HEK293 (cell line): ENCODE data around the gene SEPTIN12.
A peak's percentile ranks its signal among the peaks of the same experiment; 100 is the strongest.

Experiments
- CTCF ChIA-PET: fragments of 350-600 bp; formaldehyde crosslinking; extraction: SDS; loops from one replicate; lab custom pipeline; 2021; ENCODE audit warnings: antibody characterized with exemption; lab: Yijun Ruan, JAX
- POLR2A ChIA-PET: fragments of 300-600 bp; formaldehyde crosslinking; extraction: SDS; loops from one replicate; lab custom pipeline; 2020; ENCODE audit warnings: antibody characterized with exemption, inconsistent platforms; lab: Yijun Ruan, JAX
- H3K27ac ChIP-seq: fragments of 200-500 bp; sonication (Bioruptor generic); 2 replicates; pipeline ENCODE4 v1.5.1; 2014; ENCODE audit warnings: low read depth, low read length, control low read depth, inconsistent platforms; ENCODE audit errors: extremely low read depth
- H3K36me3 ChIP-seq, 2 experiments: fragments of 200-500 bp in 1 of 2; sonication (Bioruptor generic) in 1 of 2; 1 replicate in 1 of 2; 2 replicates in 1 of 2; pipeline ENCODE4 v1.5.1; 2014 to 2017; ENCODE audit warnings: inconsistent platforms in 2 of 2, low read length in 2 of 2; ENCODE audit not compliant: control insufficient read depth in 2 of 2, insufficient read depth in 1 of 2
- H3K4me1 ChIP-seq: fragments of 200-500 bp; sonication (Bioruptor generic); 2 replicates; pipeline ENCODE4 v1.5.1; 2014; ENCODE audit warnings: mild to moderate bottlenecking, low read length, inconsistent platforms; ENCODE audit not compliant: control insufficient read depth, insufficient read depth
- H3K4me3 ChIP-seq: 2 replicates; pipeline ENCODE4 v1.5.1; 2011; ENCODE audit warnings: low read depth, mild to moderate bottlenecking, control low read depth, low read length, moderate library complexity
- H3K9me3 ChIP-seq: fragments of 200-500 bp; sonication (Bioruptor generic); 2 replicates; pipeline ENCODE4 v1.5.1; 2014; ENCODE audit warnings: low read depth, low read length, inconsistent platforms; ENCODE audit not compliant: control insufficient read depth, insufficient read depth
- GFI1B ChIP-seq: fragments of 450-650 bp; formaldehyde crosslinking; IDR thresholded peaks from 2 replicates; pipeline ENCODE4 v1.5.1; 2016; ENCODE audit warnings: missing biosample characterization, missing genetic modification characterization
- INSM2 ChIP-seq: fragments of 450-650 bp; formaldehyde crosslinking; IDR thresholded peaks from 2 replicates; pipeline ENCODE4 v1.5.1; 2016; ENCODE audit warnings: missing biosample characterization, missing genetic modification characterization
- KLF7 ChIP-seq: fragments of 450-650 bp; formaldehyde crosslinking; IDR thresholded peaks from 2 replicates; pipeline ENCODE4 v1.5.1; 2016; ENCODE audit warnings: missing biosample characterization, missing genetic modification characterization, borderline replicate concordance
- KLF9 ChIP-seq: fragments of 450-650 bp; formaldehyde crosslinking; IDR thresholded peaks from 2 replicates; pipeline ENCODE4 v1.5.1; 2016; ENCODE audit warnings: missing biosample characterization, missing genetic modification characterization, low read depth
- REPIN1 ChIP-seq: fragments of 450-650 bp; formaldehyde crosslinking; IDR thresholded peaks from 2 replicates; pipeline ENCODE4 v1.5.1; 2017; ENCODE audit warnings: missing biosample characterization, missing genetic modification characterization, low read depth
- SCRT2 ChIP-seq: fragments of 450-650 bp; formaldehyde crosslinking; IDR thresholded peaks from 2 replicates; pipeline ENCODE4 v1.5.1; 2016; ENCODE audit warnings: missing biosample characterization, missing genetic modification characterization
- SP2 ChIP-seq: fragments of 450-650 bp; formaldehyde crosslinking; IDR thresholded peaks from 2 replicates; pipeline ENCODE4 v1.5.1; 2016; ENCODE audit warnings: missing biosample characterization, missing genetic modification characterization
- SP7 ChIP-seq: fragments of 450-650 bp; formaldehyde crosslinking; IDR thresholded peaks from 2 replicates; pipeline ENCODE4 v1.5.1; 2016; ENCODE audit warnings: missing biosample characterization, missing genetic modification characterization
- TRIM28 ChIP-seq: IDR thresholded peaks from 2 replicates; pipeline ENCODE4 v1.6.1; 2011; ENCODE audit warnings: low read length, control low read depth, borderline replicate concordance
- ZBTB17 ChIP-seq: fragments of 450-650 bp; formaldehyde crosslinking; IDR thresholded peaks from 2 replicates; pipeline ENCODE4 v1.5.1; 2016; ENCODE audit warnings: missing biosample characterization, missing genetic modification characterization
- ZBTB8A ChIP-seq: fragments of 450-650 bp; formaldehyde crosslinking; IDR thresholded peaks from 2 replicates; pipeline ENCODE4 v1.5.1; 2016; ENCODE audit warnings: missing biosample characterization, missing genetic modification characterization
- ZNF114 ChIP-seq: fragments of 450-650 bp; formaldehyde crosslinking; IDR thresholded peaks from 2 replicates; pipeline ENCODE4 v1.5.0; 2017; ENCODE audit warnings: missing biosample characterization, missing genetic modification characterization
- ZNF2 ChIP-seq: fragments of 450-650 bp; formaldehyde crosslinking; IDR thresholded peaks from 2 replicates; pipeline ENCODE4 v1.5.1; 2016; ENCODE audit warnings: missing biosample characterization, missing genetic modification characterization
- ZNF335 ChIP-seq: fragments of 450-650 bp; formaldehyde crosslinking; conservative IDR thresholded peaks from 2 replicates; pipeline ENCODE4 v1.5.1; 2016; ENCODE audit warnings: missing biosample characterization, missing genetic modification characterization
- ZNF394 ChIP-seq: fragments of 450-650 bp; formaldehyde crosslinking; IDR thresholded peaks from 2 replicates; pipeline ENCODE4 v1.5.1; 2016; ENCODE audit warnings: missing biosample characterization, missing genetic modification characterization, mild to moderate bottlenecking, moderate library complexity, borderline replicate concordance
- ZNF561 ChIP-seq: fragments of 450-650 bp; IDR thresholded peaks from 2 replicates; pipeline ENCODE4 v1.5.1; 2018; ENCODE audit warnings: missing biosample characterization, missing genetic modification characterization, borderline replicate concordance
- ZNF610 ChIP-seq: fragments of 450-650 bp; formaldehyde crosslinking; IDR thresholded peaks from 2 replicates; pipeline ENCODE4 v1.5.1; 2016; ENCODE audit warnings: missing biosample characterization, missing genetic modification characterization, borderline replicate concordance
- ZNF660 ChIP-seq: fragments of 450-650 bp; IDR thresholded peaks from 2 replicates; pipeline ENCODE4 v1.5.1; 2018; ENCODE audit warnings: missing biosample characterization, mild to moderate bottlenecking, missing genetic modification characterization
- ZNF768 ChIP-seq: fragments of 450-650 bp; formaldehyde crosslinking; IDR thresholded peaks from 2 replicates; pipeline ENCODE4 v1.5.1; 2018; ENCODE audit warnings: missing biosample characterization, mild to moderate bottlenecking, missing genetic modification characterization
- ZSCAN30 ChIP-seq: fragments of 450-650 bp; IDR thresholded peaks from 2 replicates; pipeline ENCODE4 v1.5.1; 2018; ENCODE audit warnings: missing biosample characterization, mild to moderate bottlenecking, missing genetic modification characterization, moderate library complexity
- TF ChIP-seq, protein P1 (sequence below): fragments of 450-650 bp; formaldehyde crosslinking; IDR thresholded peaks from 2 replicates; pipeline ENCODE4 v1.5.1; 2016; ENCODE audit warnings: missing biosample characterization, missing genetic modification characterization

SEPTIN12 gene

DNA sequence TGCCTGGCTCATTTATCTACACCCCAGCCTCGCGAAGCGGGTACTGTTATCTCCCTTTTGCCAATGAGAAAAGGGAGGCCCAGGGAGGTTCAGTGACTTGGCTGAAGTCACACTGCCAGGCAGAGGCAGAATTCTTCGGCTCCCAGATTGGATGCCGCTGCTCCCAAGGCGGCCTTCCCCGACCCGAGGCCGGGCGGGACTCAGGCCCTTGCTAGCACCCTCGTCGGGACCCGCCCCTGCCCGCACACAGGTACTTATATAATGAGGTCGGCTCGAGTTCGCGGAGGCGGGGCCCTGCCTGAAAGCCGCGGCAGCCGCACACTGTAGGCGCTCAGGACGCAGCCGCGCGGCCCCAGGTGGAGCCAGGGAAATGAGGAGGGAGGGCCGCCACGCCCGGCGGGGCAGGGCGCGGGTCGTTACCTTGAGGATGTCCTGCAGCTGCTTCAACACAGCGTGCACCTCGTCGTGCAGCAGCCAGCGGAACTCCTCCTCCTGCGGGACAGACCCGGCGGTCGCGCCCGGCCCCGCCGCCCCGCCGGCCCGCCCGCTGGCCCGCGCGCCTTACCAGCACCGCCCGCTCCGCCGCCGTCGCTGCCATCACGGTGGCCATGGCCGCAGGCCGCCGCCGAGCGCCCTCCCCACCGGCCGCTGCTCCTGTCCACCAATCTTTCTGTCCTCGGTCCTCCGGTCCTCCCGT is 14.0 kb upstream of the SEPTIN12 start, which contains the start of gene ROGDI (continued):
- TF ChIP-seq ZNF394, result peak; percentile 51
- TF ChIP-seq ZNF768 (tag by site-specific recombination), result peak; percentile 65; the same call in 1 of the 2 replicates
- peak; percentile 55; the same call in 1 of the 2 replicates for TF ChIP-seq ZBTB17 (tag by site-specific recombination)
- TF ChIP-seq KLF7 (tag by site-specific recombination), result 0 out of 2 replicates have a peak, but pooled peaks have one; percentile 26
- TF ChIP-seq INSM2 (tag by site-specific recombination), result 0 out of 2 replicates have a peak, but pooled peaks have one; percentile 12
- peak; percentile 87 for TF ChIP-seq ZNF335
- peak; percentile 49; the same call in 1 of the 2 replicates for TF ChIP-seq KLF9 (tag by site-specific recombination)
- peak; percentile 63 for TF ChIP-seq SP2 (tag by site-specific recombination)
- TF ChIP-seq, protein P1, sequence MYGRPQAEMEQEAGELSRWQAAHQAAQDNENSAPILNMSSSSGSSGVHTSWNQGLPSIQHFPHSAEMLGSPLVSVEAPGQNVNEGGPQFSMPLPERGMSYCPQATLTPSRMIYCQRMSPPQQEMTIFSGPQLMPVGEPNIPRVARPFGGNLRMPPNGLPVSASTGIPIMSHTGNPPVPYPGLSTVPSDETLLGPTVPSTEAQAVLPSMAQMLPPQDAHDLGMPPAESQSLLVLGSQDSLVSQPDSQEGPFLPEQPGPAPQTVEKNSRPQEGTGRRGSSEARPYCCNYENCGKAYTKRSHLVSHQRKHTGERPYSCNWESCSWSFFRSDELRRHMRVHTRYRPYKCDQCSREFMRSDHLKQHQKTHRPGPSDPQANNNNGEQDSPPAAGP (tag by site-specific recombination), result peak; percentile 44; the same call in 1 of the 2 replicates
- no peak for TF ChIP-seq ZNF2 (tag by site-specific recombination)
- peak; percentile 24; the same call in 1 of the 2 replicates for TF ChIP-seq SCRT2
- no peak for TF ChIP-seq ZSCAN30 (tag by site-specific recombination)
- TF ChIP-seq REPIN1, result 0 out of 2 replicates have a peak, but pooled peaks have one; percentile 62
- TF ChIP-seq ZNF660 (tag by site-specific recombination), result 0 out of 2 replicates have a peak, but pooled peaks have one; percentile 1
- no peak for TF ChIP-seq GFI1B
- no peak for TF ChIP-seq ZNF114
- no peak for TF ChIP-seq ZNF561 (tag by site-specific recombination)

DNA sequence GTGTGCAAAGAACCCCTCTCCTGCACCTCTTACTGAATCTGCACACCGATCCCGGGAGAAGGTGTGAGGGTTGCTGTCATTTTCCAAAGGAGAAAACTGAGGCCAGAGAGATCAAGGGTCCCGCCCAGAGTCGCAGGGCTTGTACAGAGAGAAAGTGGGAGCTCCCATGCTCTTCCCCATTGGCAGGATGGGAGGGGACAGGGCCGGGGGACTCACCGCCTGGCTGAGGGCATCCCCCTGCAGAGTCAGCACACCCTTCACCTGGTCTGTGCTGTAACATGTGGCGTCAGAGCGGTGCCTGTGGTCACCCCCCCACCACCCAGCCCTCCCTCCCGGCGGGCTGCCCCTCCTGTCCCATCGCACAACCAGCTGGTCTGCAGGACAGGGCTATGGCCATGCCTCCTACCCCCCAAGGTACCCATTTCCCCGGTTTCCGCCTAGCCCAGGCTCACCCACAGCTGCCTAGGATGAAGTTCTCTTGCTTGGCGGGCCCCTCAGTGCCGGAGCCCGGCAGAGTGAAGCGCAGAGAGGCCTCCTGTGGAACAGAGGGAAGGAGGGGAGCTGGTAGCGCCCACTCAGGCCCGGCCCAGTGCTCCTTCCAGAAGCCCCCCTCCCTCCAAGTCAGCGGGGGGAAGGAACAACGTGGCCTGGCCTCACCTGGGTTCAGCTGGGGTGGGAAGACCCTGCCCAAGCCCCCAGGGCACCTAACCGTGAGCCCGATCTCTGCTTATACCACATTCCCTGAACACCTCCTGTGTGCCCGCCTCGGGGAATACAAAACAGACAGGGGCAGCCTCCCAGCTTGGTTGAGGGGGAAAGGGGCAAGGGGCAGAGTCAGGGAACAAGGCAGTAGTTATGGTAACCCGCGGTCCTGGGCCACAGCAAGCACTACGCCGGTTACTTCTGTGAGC is 13.2 kb upstream of the SEPTIN12 start:
- Histone ChIP-seq H3K27ac (peak overlapping the region; percentile 69), H3K4me3 (peak overlapping the region; percentile 80), H3K4me1 (peaks cover 3% of the 10 kb centered on the region; the same call in 1 of the 2 replicates), H3K36me3 (peaks cover 2 to 49% of the 10 kb centered on the region in 2 experiments; a peak in 2 of 3 replicates), H3K9me3 (no peaks in the 10 kb centered on the region)
- POLR2A ChIA-PET, result interaction anchor here (1.2 to 3.2 kb wide), 3 partner anchors 13 to 66 kb away, joined by 3 to 19 read pairs (median 15); partner anchors contain the start of genes ANKS3, DNAAF8, GLYR1 and SEPTIN12
- no peak for TF ChIP-seq ZNF610 (tag by site-specific recombination)
- no peak for TF ChIP-seq TRIM28
- TF ChIP-seq SP7, result no peak
- TF ChIP-seq ZNF394, result no peak
- TF ChIP-seq ZNF335, result peak; percentile 94
- TF ChIP-seq ZBTB8A, result 0 out of 2 replicates have a peak, but pooled peaks have one; percentile 7
- CTCF ChIA-PET, result no interaction called here
